ENCODE measurements around the gene KRTAP12-3.

GRCh38 chr21:44636209-44637017 is 21.3 kb upstream of the KRTAP12-3 start:
- no peak for TF ChIP-seq ZNF274 (IDR thresholded peaks at IDR 0.05; ENCODE audit: low read depth, low read length)
- TF ChIP-seq YY1 (IDR thresholded peaks at IDR 0.05; ENCODE audit: insufficient read depth, insufficient read length), result no peak
- no peak for TF ChIP-seq SUZ12 (IDR thresholded peaks at IDR 0.05; ENCODE audit: extremely low read depth, insufficient read depth, insufficient read length)

Data from NT2/D1 (cell line).